Umbilical cord (tissue), 2 donors: ENCODE measurements around the gene SGMS2. TPM values are rescaled to one million over a fixed set of nuclear protein-coding genes. Genes with fewer than 3 reads are reported as not detected.

Source experiments
- DNase-seq: peaks from one replicate; pipeline ENCODE4 v3.0.0-alpha.2; 2015; ENCODE audit warnings: low spot score
- total RNA-seq: library from RNA; depleted of rRNA; stranded (reverse); fragments of >200 nt; gene quantifications from one replicate; pipeline ENCODE4 v1.2.3, GENCODE V29; 2014; ENCODE audit warnings: low replicate concordance; ENCODE audit not compliant: insufficient read depth

SGMS2 gene
- 84.0 TPM for total RNA-seq

DNA sequence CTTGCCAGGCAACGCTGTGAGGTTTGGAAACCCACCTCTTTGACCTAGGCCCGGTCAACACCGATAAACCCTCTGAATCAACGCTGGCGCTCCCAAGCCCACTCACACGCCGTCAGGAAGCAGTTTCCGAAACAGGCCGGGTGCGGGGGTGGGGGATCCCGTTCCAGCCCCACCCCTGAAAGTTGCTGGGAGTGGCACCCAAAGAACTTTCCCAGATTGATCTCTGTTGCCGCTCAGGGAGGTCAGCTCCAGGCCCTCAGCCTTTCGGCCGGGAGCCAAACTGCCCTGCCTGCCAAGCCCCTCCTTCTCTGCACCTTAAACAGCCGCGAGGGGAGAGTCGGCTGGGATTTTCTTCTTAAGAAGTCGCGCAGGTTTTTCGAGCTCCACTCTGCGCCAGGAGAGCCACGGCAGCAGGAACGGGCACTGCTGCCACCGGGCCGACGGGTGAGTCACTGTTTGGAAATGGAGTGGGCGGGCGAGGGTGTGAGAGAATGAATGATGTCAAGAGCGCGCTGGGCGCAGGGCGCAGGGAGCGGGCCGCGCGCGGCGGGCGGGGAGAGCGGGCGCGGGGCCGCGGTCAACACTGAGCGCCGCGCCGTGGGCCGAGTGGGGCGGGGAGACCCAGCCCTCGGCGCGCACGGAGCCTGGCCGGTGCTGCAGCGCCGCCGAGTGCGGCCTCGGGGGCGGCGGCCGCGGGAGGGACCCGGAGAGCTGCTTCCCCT, at the start of gene SGMS2:
SGMS2 (plus strand) TSS at position 583 of the 722 bp plus-strand sequence. CDS start 70,622 bp downstream, outside the sequence.
- DNase-seq: peak; percentile 92

DNA sequence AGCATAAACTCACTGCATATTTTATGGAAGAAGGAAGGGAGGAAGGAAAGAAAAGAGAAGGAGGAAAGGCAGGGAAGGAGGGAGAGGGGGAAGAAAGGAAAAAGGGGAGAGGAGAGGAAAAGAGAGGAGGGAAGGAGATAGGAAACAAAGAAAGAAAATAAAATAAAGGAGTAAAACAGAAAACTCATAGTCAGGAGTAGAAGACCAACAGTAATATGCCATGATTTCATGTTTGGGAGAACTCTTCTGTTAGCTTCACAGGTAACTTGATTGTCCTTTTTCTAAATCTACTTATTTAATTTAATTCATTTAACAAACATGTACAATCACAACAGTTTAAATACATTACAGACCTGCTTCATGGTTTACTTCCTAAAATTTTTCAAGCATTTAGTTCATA, 46.8 kb upstream of the SGMS2 start:
- no peak for DNase-seq

DNA sequence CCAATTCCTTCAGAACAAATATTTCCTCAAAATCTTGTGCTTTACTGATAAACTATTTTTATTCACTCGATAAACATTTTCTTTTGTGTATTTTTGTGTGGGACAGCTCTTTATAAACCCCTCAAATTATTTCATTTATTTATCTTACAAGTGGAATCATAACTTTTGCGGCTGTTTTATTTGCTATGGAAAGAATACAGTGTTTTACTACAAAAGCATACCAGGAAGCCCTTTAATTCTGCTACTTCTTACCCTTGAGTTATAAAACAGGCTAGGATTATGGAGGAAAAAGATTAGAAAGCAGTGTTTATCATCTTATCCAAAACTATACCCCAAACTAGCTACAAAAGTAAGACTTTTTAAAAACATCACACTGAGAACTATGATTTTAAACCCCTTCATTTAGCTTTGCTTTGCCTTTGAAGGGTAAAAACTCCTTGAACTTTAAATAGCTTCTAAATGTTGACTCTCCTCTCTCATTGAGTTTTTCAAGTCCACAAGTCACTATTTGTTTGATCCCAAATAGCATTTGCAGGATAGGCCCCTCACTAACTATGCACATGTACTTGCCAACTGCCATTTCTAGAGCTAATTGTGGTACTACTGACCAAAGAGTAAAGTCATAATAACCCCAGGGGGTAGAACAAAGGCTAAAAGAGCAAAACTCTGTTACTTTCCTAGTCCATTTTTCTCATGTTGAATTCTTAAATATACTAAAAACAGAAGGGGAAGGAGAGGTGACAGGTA, 45.8 kb upstream of the SGMS2 start:
- DNase-seq: no peak

DNA sequence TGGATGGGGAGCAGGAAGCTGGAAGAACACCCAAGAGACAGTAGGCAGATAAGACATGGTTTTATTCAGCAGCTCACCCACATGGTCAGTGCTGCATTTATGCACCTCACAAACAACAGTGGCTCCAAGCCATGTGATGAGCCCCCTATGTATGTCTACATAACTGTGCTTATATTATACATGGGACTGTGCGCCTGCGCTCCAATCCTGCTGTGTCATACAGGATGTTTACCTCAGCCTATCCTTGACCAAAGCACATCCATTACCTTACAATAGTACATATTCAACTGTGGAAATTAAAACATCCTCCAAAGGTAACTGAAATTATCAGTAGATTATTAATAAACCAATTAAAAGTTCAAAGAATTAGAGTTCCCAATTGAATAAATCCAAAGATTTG, 44.1 kb upstream of the SGMS2 start:
- no peak for DNase-seq

DNA sequence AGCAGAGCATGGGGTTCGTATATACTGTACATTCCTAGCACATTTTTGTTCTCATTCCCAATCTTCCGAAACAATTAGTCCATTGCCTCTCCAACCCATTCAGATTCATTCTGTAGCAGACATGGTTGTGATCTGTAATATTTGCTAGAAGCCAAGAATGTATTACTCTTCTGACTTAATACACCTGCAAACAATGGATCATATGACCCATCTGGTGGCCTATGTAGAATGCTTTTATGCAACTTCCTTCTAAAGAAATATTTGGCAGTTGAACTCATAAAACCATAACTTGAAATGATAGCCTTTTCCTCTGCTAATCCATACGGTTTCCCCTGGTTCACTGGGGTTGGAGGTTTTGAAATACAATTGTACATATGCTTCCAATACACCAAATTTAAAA, 32.8 kb upstream of the SGMS2 start:
- no peak for DNase-seq

GRCh38 chr4:107792711-107793110, 32.0 kb upstream of the SGMS2 start:
- DNase-seq: no peak

DNA sequence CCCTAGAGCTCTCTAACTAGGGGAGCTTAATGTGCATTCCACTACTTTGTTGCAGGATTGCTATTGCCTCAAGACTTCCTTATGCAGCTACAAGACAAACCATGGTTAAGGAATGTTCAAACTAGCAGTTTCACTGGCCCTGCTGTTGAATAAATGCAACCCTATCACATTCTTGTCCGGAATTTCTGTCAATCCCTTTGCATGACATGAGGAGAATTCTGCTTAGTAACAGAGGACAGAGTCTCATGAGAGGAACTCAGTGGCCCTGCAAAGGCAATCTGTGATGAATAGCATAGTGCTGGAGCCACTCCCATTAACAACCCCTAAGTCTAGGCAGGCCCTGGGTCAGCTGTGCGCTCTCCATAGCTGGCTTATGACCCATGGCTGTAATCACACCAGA, 30.7 kb upstream of the SGMS2 start:
- no peak for DNase-seq

DNA sequence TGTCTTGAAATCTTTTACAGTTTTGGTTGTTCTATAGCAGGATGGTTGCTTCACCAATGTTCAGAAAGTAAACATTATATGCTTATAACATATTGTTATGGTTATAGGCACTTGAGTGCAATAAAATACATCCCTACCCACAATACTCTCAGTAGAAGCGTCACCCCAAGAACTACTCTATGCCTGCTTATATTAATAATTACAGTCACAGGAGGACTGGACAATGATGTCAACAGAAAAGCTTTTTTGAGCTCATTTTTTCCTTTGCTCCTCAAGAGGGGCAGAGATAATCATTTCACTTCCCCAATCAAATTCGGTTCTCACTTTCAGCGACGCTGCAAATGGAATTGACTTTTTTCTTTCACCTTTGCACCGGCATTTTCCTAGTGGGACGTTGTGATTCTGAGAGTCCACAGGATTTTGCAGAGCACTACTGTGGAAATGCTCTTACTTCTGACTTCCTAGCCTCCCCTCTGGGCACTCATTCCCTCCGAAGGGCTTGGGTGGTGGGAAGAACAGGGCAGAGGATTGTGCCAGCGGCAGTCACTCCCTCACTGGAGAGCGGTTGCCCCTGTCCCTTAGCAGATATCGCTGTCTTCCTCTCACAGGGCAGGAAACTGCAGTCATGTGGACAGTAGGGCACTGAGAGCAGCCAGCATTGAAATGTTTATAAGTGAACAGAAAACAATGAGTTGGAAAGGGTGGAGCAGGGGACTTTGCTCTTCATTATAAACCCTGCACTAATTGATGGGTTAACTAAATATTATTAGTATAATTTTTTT, 24.9 kb upstream of the SGMS2 start:
- no peak for DNase-seq

GRCh38 chr4:107800706-107801105, 24.0 kb upstream of the SGMS2 start:
- no peak for DNase-seq

GRCh38 chr4:107801766-107802211, 22.9 kb upstream of the SGMS2 start:
- DNase-seq: no peak

- no peak for DNase-seq
Observed at GRCh38 chr4:107804956-107805355, 19.8 kb upstream of the SGMS2 start.

DNA sequence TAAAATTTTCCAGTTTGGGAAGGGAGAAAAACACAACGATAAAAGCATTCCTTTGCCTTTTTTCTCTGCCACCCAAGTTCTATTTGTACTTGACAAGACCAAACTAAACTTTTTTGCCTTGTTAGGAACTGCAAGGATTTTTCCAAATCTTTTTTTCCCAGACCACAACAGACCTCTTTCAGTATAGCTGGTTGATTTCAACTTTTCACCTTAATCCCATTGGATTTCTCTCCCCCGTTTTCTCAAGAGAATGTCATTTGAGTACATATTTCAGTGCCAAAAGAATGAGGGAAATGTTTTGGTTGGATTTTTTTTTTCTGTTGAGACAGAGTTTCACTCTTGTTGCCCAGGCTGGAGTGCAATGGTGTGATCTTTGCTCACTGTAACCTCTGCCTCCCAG, 18.5 kb upstream of the SGMS2 start:
- no peak for DNase-seq

DNA sequence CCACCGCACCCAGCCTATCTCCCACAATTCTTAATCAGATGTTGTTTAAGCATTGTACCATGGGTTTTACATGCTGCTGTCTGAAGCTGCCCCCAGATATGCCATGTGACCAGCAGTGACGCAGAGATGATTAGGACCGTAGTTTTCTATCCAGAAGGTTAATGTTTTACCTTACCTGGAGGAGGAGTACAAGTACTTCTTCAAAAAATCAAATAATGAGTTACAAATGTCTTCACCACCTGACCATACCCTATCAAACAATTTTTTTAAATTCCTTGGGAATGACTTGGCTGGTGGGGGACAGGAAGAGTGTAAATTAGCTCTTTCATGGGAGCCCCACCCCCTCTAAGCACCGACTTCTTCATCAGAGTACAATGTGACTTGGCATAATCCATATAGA, 16.2 kb upstream of the SGMS2 start:
- DNase-seq: no peak

DNA sequence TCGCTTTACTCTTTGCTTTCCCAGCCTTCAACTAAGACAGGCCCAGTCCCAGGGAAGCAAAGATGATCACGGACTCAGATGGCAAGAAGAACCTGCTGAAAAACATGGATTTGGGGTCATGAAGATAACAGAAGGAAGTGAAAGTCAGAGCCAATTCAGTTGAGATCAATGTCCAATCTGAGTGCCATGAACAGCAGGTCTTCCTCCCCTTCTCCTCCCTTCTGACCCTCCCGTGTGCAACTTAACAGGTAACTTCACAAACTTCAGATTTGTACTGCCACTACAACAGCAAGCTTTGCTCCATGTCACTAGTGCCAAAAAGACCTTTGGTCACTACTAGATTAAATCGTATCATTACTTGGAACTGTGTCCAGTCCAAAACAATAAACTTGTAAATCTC, 15.5 kb upstream of the SGMS2 start:
- no peak for DNase-seq

DNA sequence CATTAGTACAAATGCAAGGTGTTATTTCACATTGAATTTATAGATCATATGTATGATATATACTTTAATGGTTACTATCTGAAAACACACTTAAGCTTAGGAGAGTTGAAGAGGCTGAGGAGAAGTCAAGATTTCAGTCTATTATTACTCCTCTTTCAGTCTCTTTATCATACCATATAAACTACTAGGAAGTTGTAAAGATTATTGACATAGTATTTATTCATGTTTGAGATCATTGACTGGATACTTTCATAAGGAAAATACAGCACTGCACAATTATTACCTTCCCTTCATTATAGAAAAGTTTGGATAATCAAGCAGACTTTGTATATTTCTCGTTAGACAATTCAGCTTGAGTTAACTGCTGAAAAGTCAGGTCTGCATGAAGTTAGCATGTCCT, 10.0 kb upstream of the SGMS2 start:
- DNase-seq: no peak

DNA sequence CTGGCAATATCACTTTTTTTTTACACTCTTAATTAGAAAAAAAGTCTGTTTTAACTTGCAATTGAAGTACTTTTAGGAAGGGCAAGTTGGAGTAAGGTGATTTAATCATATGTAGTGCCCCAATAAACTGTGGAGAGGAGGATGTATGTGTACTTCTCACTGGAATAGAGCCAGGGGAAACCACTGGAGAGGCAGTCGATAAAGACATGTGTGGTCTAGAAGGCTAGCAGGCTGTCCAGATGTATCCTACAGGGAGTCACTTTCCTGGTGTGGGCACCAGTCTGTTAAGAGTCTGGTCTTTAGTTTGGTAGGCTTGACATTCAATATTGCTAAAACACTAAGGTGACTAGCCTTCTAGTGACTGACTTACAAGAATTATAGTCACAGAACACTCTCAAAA, 9.6 kb upstream of the SGMS2 start:
- DNase-seq: no peak

DNA sequence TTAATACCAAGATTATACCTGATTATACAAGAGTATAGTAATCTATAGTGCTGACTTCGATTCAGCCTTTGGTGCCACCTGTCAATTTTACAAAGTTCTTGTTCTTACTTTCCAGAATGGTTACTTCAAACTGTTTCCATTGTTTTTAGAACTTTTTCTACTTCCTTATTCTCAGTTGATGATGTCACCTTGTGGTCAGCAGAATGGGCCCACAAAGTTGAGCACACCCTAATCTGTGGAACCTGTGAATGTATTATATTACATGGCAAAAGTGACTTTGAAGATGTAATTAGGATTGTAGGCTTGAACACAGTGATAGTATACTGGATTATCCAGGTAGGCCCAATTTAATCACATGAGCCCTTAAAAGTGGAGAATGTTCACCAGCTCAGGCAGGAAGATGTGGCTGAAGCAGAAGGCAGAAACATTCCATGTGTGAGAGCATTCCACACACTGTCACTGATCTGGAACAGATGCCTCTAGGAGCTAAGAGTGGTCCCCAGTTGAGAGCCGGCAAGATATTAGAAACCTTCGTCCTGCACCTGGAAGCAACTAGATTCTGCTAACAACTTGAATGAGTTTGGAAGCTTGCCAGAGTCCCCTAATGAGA, 6.3 kb upstream of the SGMS2 start:
- DNase-seq: no peak

GRCh38 chr4:107823870-107824349, 822 bp upstream of the SGMS2 start:
- DNase-seq: no peak

DNA sequence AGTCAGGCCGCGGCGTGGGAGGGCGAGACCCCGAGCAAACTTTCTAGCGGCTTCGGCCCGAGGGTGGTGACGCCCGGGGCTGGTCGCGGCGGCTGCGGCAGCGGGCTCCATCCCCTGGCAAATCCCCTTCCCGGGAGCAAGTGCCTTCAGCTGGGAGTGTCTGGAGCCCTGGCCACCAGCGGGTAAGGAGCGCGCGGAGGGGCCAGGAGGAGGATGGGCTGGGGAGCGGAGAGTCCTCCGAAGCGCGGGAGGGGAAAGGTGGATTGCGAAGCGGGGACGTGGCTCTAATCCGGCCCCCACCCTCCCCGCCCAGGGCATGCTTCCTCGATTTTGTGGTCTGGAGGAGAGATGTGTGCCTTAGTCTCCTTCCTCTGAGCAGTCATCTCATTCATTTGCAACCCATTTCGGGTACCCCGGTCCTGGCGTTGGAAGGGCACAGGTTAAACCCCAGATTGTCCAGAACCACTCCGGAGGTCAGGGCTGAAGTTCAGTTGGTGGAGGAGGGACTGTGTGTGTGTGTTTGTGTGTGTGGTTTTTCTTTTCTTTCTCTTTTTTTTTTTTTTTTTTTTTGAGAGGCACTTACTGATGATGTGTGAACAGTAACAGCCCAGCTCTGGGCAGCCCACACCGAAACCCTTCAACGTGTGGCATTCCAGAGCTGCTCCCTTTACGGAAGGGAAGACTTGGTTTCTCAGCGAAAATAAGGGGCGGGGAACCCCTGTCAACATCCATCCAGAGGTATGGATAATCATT, 516 bp downstream of the SGMS2 start:
- peak; percentile 56 for DNase-seq

DNA sequence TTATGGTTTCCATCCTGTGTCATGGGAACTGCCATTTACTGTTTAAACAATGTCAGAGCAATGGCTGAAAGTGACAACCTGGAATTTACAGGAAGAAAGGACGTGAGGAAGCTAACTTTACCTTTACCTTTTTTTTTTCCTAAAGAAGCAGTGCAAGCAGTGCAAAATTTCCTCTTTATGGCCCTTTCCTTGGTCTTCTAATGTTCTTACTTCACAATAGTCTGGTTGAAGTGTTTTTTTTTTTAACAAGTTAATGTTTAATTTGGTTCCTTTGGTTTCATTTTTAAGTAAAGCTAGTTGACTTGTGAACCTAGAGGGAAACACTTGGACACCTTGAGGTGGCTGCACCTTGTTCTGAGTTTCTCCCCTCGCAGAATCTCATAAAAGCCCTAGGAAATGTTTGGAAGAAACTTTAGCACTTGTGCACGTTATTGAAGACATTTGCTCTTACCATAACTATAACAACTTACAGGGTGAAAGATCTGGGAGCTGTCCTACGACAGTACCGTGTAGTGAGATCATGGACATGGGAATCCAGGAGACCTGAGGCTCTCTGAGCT, 1.8 kb downstream of the SGMS2 start:
- no peak for DNase-seq
